Fibroblast of skin of back (primary cell): ENCODE measurements around the gene ADPRM.

Experiments
- DNase-seq: peaks from one replicate; pipeline ENCODE4 v3.0.0-alpha.2; 2013

The ADPRM gene

DNA sequence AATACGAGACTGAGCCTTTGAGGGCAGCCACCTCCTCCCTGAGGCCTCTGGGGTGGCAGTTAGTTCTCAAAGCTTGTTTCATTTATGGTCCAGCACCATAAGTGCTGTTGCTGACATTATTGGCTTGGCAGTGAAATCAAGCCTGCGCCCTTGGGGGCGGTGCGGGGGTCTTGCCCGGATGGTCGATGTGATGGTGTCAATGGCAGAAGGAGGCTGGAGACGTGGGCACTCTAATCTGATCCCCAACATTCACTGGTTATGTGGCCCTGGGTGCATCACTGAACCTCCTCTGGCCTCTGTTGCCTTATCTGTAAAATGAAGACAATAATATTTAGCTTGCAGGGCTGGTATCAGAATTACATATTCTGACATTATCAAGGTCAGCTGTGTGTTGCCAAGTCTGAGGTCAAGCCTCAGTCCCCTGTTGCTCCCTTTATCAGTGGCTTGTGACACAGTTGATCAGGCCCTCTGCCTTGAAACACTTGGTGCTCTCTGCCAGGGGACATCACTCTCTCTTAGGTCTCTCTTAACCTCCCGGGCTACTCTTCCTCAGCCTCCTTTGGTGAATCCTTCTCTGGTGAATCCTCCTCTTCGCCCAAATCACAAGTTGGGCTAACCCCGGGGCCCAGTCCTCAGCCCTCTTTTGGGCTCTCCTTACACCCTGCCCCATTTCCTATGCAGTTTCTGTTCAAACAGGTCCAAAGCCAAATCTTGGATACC lies 44.2 kb downstream of the ADPRM start:
- DNase-seq: no peak

DNA sequence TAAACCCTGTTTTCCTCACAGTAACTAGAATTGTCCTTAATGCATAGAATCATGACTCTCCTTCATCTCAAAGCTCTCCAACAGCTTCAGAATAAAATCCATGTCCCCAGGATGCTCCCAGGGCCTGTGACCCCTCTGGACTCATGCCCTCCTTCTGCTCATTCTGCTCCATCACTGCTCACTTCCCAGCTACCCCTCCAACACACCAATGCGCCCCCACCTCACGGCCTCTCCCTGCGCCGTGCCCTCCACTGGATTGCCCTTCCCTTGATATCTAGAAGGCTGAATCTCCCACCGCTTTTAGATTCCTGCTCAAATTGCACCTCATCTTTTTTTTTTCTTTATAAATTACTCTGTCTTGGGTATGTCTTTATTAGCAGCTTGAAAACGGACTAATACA lies 45.0 kb downstream of the ADPRM start:
- no peak for DNase-seq

- no peak for DNase-seq
Measured at GRCh38 chr17:10743316-10744009, 46.1 kb downstream of the ADPRM start.

DNA sequence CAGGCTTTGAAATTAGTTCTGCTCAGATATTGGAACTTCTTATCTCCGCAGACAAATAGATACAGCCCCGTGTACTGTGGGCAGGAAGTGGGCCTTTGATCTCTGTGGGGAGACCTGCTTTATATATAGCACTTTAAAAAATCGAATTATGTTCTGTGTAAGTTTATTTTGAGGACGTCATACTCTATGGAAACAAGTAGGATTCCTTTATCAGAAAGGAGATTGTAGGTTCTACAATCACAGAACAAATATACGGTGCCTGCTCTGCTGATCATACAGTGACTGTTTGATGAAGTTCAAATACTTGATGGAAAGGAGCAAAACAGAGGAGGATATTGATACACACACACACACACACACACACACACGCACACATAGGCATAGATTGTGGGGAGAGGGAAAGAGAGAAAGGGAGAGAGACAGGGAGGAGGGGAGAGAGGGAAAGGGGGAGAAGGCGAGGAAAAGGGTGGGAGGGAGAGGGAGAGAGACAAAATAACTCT lies 47.2 kb downstream of the ADPRM start:
- DNase-seq: no peak

DNA sequence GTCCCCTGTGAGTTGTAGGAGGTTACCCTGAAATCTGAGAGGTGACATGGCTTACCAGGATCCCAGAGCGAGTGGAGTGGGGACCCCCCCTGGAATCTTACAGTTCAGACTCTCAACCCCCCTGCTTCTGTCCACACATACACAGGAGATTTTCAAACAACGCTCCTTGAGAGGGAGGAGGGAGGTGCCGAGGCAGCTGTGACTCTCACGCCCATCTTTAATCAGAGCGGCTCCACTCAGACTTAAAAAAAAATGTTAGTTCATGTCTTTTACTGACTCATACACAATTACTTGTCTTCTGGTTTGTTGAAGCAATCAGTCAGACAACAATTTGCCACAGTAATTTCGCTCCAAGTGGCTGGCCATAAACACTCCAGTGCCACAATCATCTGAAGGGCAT lies 47.8 kb downstream of the ADPRM start:
- DNase-seq: no peak

GRCh38 chr17:10748531-10749181 lies 51.3 kb downstream of the ADPRM start:
- DNase-seq: no peak

DNA sequence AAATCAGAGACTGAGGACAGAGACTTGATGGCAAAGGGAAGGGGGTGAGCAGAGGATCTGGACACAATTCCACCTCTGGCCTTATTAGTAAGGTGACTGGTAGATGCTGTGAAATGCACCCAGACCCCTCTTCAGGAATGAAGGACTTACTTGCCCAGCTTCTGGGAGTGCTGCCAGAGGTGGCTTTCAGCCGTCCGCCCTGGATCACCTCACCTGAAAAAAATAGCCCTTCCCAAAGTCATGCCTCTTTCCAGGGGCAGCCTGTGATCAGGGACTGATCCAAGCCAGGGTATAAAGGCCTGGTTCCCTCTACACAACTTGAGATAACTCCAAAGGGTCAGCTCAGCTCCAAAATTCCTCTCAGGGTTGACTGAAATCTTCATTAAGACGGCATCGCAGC lies 52.8 kb downstream of the ADPRM start:
- DNase-seq: no peak

- DNase-seq: no peak
Measured at GRCh38 chr17:10751563-10751962, 54.2 kb downstream of the ADPRM start.

DNA sequence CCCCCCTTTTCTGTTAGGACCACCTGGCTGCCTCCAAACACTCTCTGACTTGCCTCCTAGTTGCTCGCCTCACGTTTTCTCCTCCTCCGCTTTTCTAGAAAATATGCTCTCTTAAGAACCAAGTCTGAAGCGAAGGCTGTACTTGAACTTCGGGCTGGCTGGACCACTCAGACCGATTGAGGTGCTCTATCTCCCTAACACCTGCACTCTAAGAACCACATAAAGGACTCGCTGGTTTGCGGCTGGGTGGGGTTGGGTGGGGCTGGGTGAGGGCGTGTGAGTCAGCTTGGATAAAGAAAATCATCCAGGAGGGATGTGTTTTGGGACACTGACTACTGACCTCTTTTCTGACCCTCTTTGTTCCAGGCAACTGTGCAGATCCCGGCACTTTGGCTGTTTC lies 55.3 kb downstream of the ADPRM start:
- no peak for DNase-seq

- DNase-seq: peak; percentile 17
Measured at GRCh38 chr17:10754109-10754508, 56.7 kb downstream of the ADPRM start.

DNA sequence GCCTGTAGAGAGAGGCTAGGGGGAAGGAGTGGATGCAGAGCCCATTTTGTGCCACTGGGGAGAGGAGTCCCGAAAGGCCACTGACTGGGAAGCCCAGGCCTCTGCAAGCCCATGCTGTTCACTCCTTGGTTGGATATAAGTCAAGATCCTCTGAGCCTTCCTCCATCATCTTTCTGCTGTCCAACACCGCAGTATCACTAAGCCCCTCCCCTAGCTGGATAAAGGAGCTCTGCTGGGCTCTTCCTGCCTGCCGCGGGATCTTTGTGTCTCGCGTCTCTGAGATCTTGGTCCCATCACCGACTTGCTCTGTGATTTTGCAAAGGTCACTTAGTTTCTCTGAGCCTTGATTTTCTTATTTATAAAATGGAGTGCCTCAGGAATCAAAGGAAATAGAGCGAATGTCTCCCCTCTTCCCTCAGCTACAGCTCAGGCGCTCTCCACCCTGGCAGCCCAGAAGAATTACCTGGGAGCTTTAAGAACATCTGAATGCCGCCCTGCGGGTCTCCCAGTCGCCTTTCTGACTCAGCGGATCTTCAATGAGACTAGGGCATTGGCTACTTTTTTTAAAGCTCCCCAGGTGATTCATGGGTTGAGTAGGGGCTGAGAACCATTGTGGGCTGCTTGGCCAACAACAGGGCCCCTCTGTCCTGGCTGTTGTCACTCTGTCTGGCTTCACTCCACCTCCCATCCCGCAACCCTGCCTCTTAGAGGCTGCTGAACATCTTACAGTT lies 57.6 kb downstream of the ADPRM start:
- no peak for DNase-seq

- no peak for DNase-seq
Measured at GRCh38 chr17:10755592-10756127, 58.3 kb downstream of the ADPRM start.

DNA sequence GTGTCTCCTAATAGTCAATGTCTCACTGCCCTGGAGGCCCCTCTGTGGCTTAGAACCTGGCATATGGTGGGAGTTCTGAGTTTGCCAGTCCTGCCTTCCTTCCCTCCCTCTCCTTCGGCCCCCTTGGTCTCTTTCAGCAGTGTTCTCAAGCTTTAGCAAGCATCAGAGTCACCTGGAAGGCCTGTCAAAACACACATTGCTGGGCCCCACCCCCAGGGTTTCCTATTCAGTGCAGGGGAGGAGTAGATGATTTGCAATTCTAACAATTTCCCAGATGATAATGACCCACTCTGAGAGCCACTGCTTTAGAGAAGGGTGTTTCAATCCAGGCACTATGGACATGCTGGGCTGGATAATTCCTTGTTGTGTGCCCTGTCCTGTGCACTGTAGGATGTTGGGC lies 58.8 kb downstream of the ADPRM start:
- no peak for DNase-seq

- no peak for DNase-seq
Measured at GRCh38 chr17:10756619-10757018, 59.2 kb downstream of the ADPRM start.

- DNase-seq: no peak
Measured at GRCh38 chr17:10757067-10757466, 59.7 kb downstream of the ADPRM start.

GRCh38 chr17:10757647-10758046 lies 60.3 kb downstream of the ADPRM start:
- DNase-seq: no peak

- DNase-seq: no peak
Measured at GRCh38 chr17:10758062-10758461, 60.7 kb downstream of the ADPRM start.
